Raji (cell line): ENCODE data around the gene HIVEP2.

Experiments used
- POLR2A ChIP-seq: IDR thresholded peaks from 2 replicates; pipeline ENCODE4 v1.6.1; 2011; ENCODE audit warnings: low read depth, low read length, control low read depth; ENCODE audit not compliant: insufficient read depth

Gene HIVEP2

DNA sequence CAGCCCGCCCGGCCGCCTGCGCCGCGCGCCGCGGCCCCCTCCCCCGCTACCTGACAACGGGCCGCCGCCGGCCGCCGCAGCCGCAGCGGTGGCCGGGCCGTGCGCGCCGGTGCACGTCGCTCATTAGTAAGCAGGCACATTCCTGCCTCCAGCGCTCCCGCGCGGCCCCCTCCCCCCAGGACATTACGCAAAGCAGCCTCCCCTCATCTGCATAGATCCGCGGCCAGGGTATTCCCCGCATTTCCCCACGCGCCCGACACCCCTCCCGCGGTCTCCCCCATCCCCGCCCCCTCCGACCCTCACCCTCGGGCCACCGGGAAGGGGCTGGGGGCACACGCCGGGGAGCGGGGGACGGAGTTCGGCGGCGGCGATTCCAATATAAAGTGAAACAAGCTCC, at the start of gene HIVEP2:
Gene HIVEP2, minus strand, starts transcription at position 128 of the 397 bp plus-strand sequence. CDS start 170,438 bp downstream, outside the sequence.
- no peak for TF ChIP-seq POLR2A

- no peak for TF ChIP-seq POLR2A
These were observed 49.0 kb upstream of the HIVEP2 start for GRCh38 chr6:142993977-142994376.

- TF ChIP-seq POLR2A, result no peak
These were observed 42.5 kb upstream of the HIVEP2 start for GRCh38 chr6:142987490-142987889.

DNA sequence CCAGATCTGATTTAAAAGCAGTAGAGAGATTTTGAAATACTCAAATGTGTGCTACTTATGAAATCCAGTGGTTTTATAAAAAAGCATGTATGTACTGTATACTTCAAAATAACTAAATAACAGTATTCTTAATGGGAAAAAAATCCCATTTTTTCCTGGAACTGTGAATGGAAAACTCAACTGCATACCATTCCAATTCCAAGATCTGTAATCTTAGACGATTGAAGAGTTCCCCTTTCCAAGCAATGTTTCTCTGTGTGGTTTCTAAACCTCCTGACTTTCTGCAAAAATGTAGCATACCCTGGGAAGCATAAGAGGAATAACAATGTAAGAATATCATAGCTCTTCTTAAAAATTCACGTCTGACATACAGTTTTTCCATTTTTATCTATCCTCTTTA, 40.3 kb upstream of the HIVEP2 start:
- no peak for TF ChIP-seq POLR2A

GRCh38 chr6:142984386-142984785, 39.4 kb upstream of the HIVEP2 start:
- TF ChIP-seq POLR2A, result no peak

- no peak for TF ChIP-seq POLR2A
These were observed 30.4 kb upstream of the HIVEP2 start for GRCh38 chr6:142975365-142975764.

DNA sequence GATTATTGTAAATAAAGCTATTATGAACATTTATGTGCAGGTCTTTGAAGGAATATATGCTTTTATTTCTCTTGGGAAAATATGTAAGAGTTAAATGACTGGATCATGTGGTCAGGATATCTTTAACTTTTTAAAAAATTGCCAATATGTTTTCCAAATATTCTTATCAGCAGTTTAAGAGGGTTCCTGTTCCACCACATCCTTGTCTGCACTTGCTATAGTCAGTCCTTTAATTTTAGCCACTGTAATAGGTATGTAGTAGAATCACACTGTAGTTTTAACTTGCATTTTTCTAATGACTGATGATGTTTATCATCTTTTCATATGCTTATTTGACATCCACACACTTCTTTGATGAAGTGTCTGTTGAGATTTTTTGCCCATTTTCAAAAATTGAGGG, 23.6 kb upstream of the HIVEP2 start:
- TF ChIP-seq POLR2A, result no peak

DNA sequence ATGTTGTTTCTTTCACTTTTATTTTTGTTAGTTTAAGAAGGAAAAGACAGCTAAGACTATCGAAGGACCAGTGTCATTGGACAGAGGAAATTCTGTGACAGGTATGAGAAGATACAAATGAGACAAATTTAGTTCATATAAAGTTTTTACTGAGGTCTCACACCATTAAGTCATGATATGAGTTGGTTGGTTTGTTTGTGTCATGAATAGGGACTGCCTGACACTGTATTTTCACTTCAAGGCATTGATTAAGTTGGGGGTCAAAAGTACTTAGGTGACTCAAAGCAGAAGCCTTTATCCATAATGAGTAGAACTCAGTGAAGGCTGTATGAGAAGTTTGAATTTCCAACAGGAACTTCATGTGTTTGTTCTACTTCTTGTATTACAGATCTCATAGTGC, 21.3 kb upstream of the HIVEP2 start:
- TF ChIP-seq POLR2A, result no peak

GRCh38 chr6:142965164-142965563, 20.2 kb upstream of the HIVEP2 start:
- TF ChIP-seq POLR2A, result no peak

DNA sequence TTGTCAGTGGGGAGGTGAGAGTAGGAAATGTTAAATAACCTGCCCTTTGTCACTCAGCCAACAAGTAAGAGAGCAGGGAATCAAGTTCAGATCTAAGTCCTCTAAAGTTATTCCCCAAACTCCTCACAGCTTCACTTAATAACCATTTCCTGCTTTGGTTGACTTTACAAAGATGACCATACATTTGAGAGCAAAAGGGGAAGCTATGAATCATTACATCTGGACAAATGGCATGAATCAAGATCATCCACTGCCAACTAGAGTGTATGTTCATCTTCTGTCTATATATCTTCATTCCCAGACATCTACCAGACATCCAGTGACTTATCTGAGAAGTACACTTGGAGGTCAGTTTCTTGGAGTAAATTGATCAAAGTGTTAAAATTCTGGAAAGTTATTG, 15.1 kb upstream of the HIVEP2 start:
- no peak for TF ChIP-seq POLR2A

- no peak for TF ChIP-seq POLR2A
These were observed 13.4 kb upstream of the HIVEP2 start for GRCh38 chr6:142958343-142958742.

GRCh38 chr6:142956726-142957125, 11.8 kb upstream of the HIVEP2 start:
- TF ChIP-seq POLR2A, result no peak

- TF ChIP-seq POLR2A, result no peak
These were observed 9.9 kb upstream of the HIVEP2 start for GRCh38 chr6:142954844-142955243.

DNA sequence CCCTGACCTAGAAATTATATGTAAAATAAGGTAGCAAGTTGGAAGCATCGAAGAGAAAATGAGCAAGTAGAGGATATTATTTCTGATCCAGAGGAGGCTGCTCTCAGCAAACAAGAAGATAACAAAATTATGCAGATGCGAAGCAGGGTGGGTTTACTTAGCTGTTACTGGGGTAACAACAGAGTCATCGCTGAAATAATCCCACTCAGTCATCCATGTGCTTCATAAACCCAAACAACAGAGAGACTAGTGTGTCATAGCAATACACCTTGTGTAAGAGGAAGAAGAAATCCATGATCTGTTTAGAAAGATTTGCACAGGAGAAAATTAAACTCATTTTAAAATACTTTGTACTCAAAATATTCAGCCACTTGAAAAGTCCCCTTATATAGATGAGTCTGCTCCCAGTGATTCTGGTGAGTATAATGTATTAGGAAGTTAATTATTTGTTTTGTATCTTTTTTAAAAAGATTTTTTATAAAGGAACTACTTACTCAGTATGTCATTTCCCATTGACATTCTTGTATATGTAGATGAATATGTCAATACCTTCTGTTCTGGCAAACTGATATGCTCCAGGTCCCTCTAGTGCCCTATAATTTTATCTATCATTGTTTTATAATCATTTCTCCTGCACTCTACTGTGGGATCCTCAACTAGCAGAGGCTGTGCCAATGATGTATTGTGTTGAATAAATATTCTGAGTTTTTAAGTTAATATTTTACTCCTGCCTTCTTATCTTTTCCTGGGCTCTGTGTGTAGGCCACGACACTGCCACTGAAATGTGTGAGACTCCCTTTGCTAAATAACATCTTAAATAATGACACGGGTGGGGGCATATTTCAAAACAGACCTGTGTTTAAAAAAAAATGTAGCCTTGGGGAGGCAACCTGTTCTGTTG, 8.6 kb upstream of the HIVEP2 start:
- TF ChIP-seq POLR2A, result no peak

DNA sequence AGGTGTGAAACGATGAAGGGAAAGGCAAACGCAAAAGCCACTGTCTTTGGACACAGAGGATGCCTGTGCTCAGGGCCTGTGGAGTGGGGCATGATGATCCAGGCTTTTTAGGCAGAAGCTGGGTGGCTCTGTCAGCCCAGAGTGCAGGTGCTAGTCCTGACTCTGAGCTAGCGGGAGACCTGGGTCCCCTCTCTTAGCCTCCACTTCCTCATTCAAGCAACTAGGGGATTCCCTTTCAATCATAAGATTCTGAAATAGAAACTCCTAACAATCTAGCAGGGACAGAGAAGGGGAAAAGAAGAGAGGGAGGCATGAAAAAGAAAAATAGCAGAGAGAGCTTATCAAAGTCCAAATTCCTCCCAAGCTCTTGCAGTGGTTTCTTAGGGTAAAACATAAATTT, 7.6 kb upstream of the HIVEP2 start:
- TF ChIP-seq POLR2A, result no peak

DNA sequence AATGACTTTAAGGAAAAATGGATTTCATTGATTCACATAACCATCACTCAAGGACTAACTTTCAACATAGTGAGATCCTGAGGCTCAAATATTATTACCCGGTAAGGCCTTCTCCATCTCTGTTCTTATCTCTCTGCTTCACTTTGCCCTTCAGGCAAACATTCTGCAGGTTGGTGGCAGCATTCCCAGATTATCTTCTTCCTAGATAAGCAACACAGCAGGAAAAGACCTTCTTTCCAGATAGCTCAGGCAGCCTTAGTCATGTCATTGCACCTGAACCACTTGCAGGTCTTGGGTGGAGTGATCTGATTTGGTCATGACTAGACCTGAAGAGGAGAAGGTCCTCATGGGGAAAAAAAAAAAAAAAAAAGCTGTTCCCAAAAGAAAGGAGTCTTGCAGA, 5.3 kb upstream of the HIVEP2 start:
- TF ChIP-seq POLR2A, result no peak

- TF ChIP-seq POLR2A, result no peak
These were observed 2.9 kb upstream of the HIVEP2 start for GRCh38 chr6:142947714-142948480.
